NCI-H128 (cell line): ENCODE data around the gene STAMBPL1.
"Not testable (repeated sequence)": the region's sequence is repeated elsewhere in the genome, so short reads cannot be mapped to it uniquely, and the experiment has no call there.

Source experiments
- DNase-seq: peaks from one replicate; lab custom pipeline; 2025; ENCODE audit not compliant: unreplicated experiment; lab: John Stamatoyannopoulos, UW

The STAMBPL1 gene

GRCh38 chr10:88918191-88918905 lies 38.3 kb downstream of the STAMBPL1 start:
- no peak for DNase-seq

GRCh38 chr10:88919041-88919440 lies 39.0 kb downstream of the STAMBPL1 start:
- DNase-seq, result no peak

- no peak for DNase-seq
These were observed 40.2 kb downstream of the STAMBPL1 start for GRCh38 chr10:88920198-88920597.

- DNase-seq, result no peak
These were observed 41.0 kb downstream of the STAMBPL1 start for GRCh38 chr10:88920986-88921593.

GRCh38 chr10:88922041-88922440 lies 42.0 kb downstream of the STAMBPL1 start:
- DNase-seq, result no peak

GRCh38 chr10:88923520-88923919 lies 43.5 kb downstream of the STAMBPL1 start:
- DNase-seq, result no peak

- DNase-seq, result no peak
These were observed 46.7 kb downstream of the STAMBPL1 start for GRCh38 chr10:88926566-88927415.

GRCh38 chr10:88927416-88927690 lies 47.3 kb downstream of the STAMBPL1 start:
- no peak for DNase-seq

- no peak for DNase-seq
These were observed 48.2 kb downstream of the STAMBPL1 start for GRCh38 chr10:88928254-88928653.

- no peak for DNase-seq
These were observed 51.5 kb downstream of the STAMBPL1 start for GRCh38 chr10:88931548-88931947.

GRCh38 chr10:88932029-88932428 lies 52.0 kb downstream of the STAMBPL1 start:
- not testable (repeated sequence) for DNase-seq

GRCh38 chr10:88932539-88933256 lies 52.7 kb downstream of the STAMBPL1 start:
- peak; percentile 46 for DNase-seq

GRCh38 chr10:88933564-88933963 lies 53.5 kb downstream of the STAMBPL1 start:
- DNase-seq, result no peak

- DNase-seq, result peak; percentile 12
These were observed 55.0 kb downstream of the STAMBPL1 start for GRCh38 chr10:88934900-88935672.

- DNase-seq, result no peak
These were observed 56.6 kb downstream of the STAMBPL1 start for GRCh38 chr10:88936656-88937055.

- no peak for DNase-seq
These were observed 58.0 kb downstream of the STAMBPL1 start for GRCh38 chr10:88938039-88938438.

GRCh38 chr10:88938938-88939337 lies 58.9 kb downstream of the STAMBPL1 start:
- no peak for DNase-seq

GRCh38 chr10:88941026-88941425 lies 61.0 kb downstream of the STAMBPL1 start:
- DNase-seq, result no peak

- DNase-seq, result no peak
These were observed 63.7 kb downstream of the STAMBPL1 start for GRCh38 chr10:88943778-88944177.

GRCh38 chr10:88944813-88945212 lies 64.8 kb downstream of the STAMBPL1 start:
- DNase-seq, result no peak

- no peak for DNase-seq
These were observed 66.2 kb downstream of the STAMBPL1 start for GRCh38 chr10:88946200-88946599.
